ENCODE measurements around the gene KAT7. TPM values are rescaled to one million over a fixed set of nuclear protein-coding genes. Genes with fewer than 3 reads are reported as not detected.
"Not testable (repeated sequence)": the region's sequence is repeated elsewhere in the genome, so short reads cannot be mapped to it uniquely, and the experiment has no call there.

Gene KAT7
- total and polyA plus RNA-seq, 11 donors: 10.1 to 80.9 (median 52.7) TPM

- intact Hi-C loops (cut with DNase I): loop anchor here in 1 of 10 donors (5.0 kb wide), 1 partner anchor 35 kb away; no protein-coding TSS in a partner anchor
- H3K9me3 ChIP-seq: no peaks in the 10 kb centered on the region
- H3K27ac ChIP-seq: peak overlapping the region in 3 of 12 donors; percentile 37 to 45 (median 44)
- ATAC-seq (peak in 1 of 4 donors; percentile 19), DNase-seq (no peak)
- TF ChIP-seq, protein P1, sequence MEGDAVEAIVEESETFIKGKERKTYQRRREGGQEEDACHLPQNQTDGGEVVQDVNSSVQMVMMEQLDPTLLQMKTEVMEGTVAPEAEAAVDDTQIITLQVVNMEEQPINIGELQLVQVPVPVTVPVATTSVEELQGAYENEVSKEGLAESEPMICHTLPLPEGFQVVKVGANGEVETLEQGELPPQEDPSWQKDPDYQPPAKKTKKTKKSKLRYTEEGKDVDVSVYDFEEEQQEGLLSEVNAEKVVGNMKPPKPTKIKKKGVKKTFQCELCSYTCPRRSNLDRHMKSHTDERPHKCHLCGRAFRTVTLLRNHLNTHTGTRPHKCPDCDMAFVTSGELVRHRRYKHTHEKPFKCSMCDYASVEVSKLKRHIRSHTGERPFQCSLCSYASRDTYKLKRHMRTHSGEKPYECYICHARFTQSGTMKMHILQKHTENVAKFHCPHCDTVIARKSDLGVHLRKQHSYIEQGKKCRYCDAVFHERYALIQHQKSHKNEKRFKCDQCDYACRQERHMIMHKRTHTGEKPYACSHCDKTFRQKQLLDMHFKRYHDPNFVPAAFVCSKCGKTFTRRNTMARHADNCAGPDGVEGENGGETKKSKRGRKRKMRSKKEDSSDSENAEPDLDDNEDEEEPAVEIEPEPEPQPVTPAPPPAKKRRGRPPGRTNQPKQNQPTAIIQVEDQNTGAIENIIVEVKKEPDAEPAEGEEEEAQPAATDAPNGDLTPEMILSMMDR (IDR thresholded peaks at IDR 0.05): no peak
- no peak for TF ChIP-seq POLR2A (IDR thresholded peaks at IDR 0.05)
- H3K27me3 ChIP-seq: no peaks in the 10 kb centered on the region
- H3K36me3 ChIP-seq: peaks cover 0 to 7% (median 0%) of the 10 kb centered on the region in 9 donors
- no peak overlapping the region for H3K4me3 ChIP-seq
- peaks cover 0 to 78% (median 42%) of the 10 kb centered on the region in 12 donors for H3K4me1 ChIP-seq
- 69 to 76% (median 75%) methylated on average over 5 to 6 of the region's 6 CpGs for WGBS, 4 donors
These were observed 31.2 kb upstream of the KAT7 start for GRCh38 chr17:49757151-49757777.

- DNase-seq, H3K36me3 ChIP-seq, H3K27me3 ChIP-seq, ATAC-seq, H3K9me3 ChIP-seq, H3K4me3 ChIP-seq: not testable (repeated sequence)
- WGBS, 4 donors: 86 to 91% (median 87%) methylated on average over 8 of the region's 8 CpGs
- H3K4me1 ChIP-seq: peaks cover 0 to 72% (median 36%) of the 10 kb centered on the region in 12 donors
- intact Hi-C loops (cut with DNase I): loop anchor here in 1 of 10 donors (5.0 kb wide), 1 partner anchor 36 kb away; no protein-coding TSS in a partner anchor
- peak overlapping the region in 2 of 12 donors; percentile 19 to 31 for H3K27ac ChIP-seq
These were observed 29.9 kb upstream of the KAT7 start for GRCh38 chr17:49758464-49759010.

DNA sequence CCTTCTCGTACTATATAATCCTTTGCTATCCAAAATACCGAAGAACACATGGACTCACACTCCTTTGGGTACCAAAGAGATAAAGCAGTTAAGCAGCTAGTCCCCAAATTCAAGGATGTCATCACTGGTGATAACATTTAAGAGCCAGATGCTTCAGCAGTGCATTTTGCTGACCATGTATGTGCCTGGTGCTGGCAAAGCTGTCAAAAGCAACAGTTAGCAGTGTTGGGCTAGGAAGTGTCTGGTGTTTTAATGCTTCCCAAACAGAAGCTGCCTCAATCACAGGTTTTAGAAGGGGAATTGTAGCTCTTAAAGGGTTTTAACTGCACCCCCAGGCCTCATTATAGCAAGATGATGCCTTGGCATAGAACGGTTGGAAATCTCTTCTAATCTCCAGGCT is 29.3 kb upstream of the KAT7 start:
- DNase-seq (no peak), ATAC-seq (no peak)
- TF ChIP-seq POLR2A (IDR thresholded peaks at IDR 0.05): no peak
- TF ChIP-seq, protein P1 (IDR thresholded peaks at IDR 0.05): no peak
- intact Hi-C loops (cut with DNase I): loop anchor here in 1 of 10 donors (5.0 kb wide), 1 partner anchor 37 kb away; no protein-coding TSS in a partner anchor
- H3K4me1 ChIP-seq: peaks cover 0 to 65% (median 31%) of the 10 kb centered on the region in 12 donors
- H3K36me3 ChIP-seq: peaks cover 0 to 7% (median 0%) of the 10 kb centered on the region in 9 donors
- no peak overlapping the region for H3K4me3 ChIP-seq
- H3K27ac ChIP-seq: peak overlapping the region in 4 of 12 donors; percentile 13 to 31 (median 20)
- no peaks in the 10 kb centered on the region for H3K27me3 ChIP-seq
- 37 to 49% (median 40%) methylated on average over 3 of the region's 3 CpGs for WGBS, 4 donors
- no peaks in the 10 kb centered on the region for H3K9me3 ChIP-seq

GRCh38 chr17:49760296-49760695 is 28.2 kb upstream of the KAT7 start:
- no peak for DNase-seq
- ATAC-seq: no peak
- Histone ChIP-seq H3K4me1 (peaks cover 0 to 63% (median 33%) of the 10 kb centered on the region in 12 donors), H3K27me3 (no peaks in the 10 kb centered on the region), H3K27ac (peak overlapping the region in 1 of 12 donors; percentile 22), H3K9me3 (no peaks in the 10 kb centered on the region), H3K36me3 (peaks cover 0 to 7% (median 0%) of the 10 kb centered on the region in 9 donors), H3K4me3 (no peak overlapping the region)
- 60 to 74% (median 68%) methylated on average over 1 of the region's 1 CpG for WGBS, 4 donors
- no peak for TF ChIP-seq POLR2A (IDR thresholded peaks at IDR 0.05)
- TF ChIP-seq, protein P1 (IDR thresholded peaks at IDR 0.05): no peak
- intact Hi-C loops (cut with DNase I): loop anchor here in 3 of 10 donors (5.0 kb wide), 2 partner anchors 33 to 38 kb away; no protein-coding TSS in a partner anchor

Data from heart left ventricle (tissue), 16 donors.